Left colon (tissue), 2 donors: ENCODE data around the gene UBE2D2. TPM values are rescaled to one million over a fixed set of nuclear protein-coding genes. Genes with fewer than 3 reads are reported as not detected.

ENCODE experiments used
- ATAC-seq: fragments of 200-7000 bp; cut with Tn5 transposase; one replicate; pipeline ENCODE4 v1.9.1; 2020; ENCODE audit warnings: mild to moderate bottlenecking, moderate library complexity
- DNase-seq, 2 donors: peaks; one replicate each; pipeline ENCODE4 v3.0.0-alpha.2; 2020
- intact Hi-C, 2 donors: fragments of 100-400 bp; cut with DNase I in 1 of 2; cut with micrococcal nuclease in 1 of 2; formaldehyde crosslinking; loops; one replicate each; pipeline versions ENCODE4 v1.11.2 to v1.14.0; 2022; cut with DNase I, micrococcal nuclease
- total RNA-seq, 2 donors: library from RNA; stranded (reverse); fragmentation: NEBNext Ultra II Directional; extraction: Animal tissue kit (Norgen Biotek cat#: 25700); gene quantifications; one replicate each; pipeline ENCODE4 v1.2.1, GENCODE V29; 2021
- donor health status: DM: no; HTN: no; CAD: no.
- donor health status: DM: yes; HTN: yes; CAD: no.

The UBE2D2 gene
- total RNA-seq, 2 donors from 2014 or later, result 139 to 152 TPM

- ATAC-seq, result no peak
- intact Hi-C loops, result no loop called here
- no peak for DNase-seq
Observed at GRCh38 chr5:139663207-139664085, 102.3 kb downstream of the UBE2D2 start.

GRCh38 chr5:139664086-139664693, 103.1 kb downstream of the UBE2D2 start:
- DNase-seq (no peak), ATAC-seq (no peak)
- intact Hi-C loops, result no loop called here

GRCh38 chr5:139664727-139665351, 103.7 kb downstream of the UBE2D2 start:
- ATAC-seq, result no peak
- no peak for DNase-seq

GRCh38 chr5:139665626-139666025, 104.5 kb downstream of the UBE2D2 start:
- intact Hi-C loops, result no loop called here
- ATAC-seq (no peak), DNase-seq (no peak)

More at GRCh38 chr5:139664727-139665351, 103.7 kb downstream of the UBE2D2 start:
- intact Hi-C loops, result no loop called here

GRCh38 chr5:139666551-139666950, 105.4 kb downstream of the UBE2D2 start:
- ATAC-seq (no peak), DNase-seq (no peak)
- intact Hi-C loops, result no loop called here

GRCh38 chr5:139667001-139667729, 106.0 kb downstream of the UBE2D2 start:
- intact Hi-C loops, result no loop called here
- ATAC-seq, result no peak
- DNase-seq, result no peak

GRCh38 chr5:139667730-139668063, 106.6 kb downstream of the UBE2D2 start:
- no peak for DNase-seq
- no peak for ATAC-seq
- intact Hi-C loops, result no loop called here

- peak; percentile 63 for ATAC-seq
- no peak for DNase-seq
- intact Hi-C loops, result no loop called here
Observed at GRCh38 chr5:139668064-139668880, 107.1 kb downstream of the UBE2D2 start.

GRCh38 chr5:139668924-139669661, 108.0 kb downstream of the UBE2D2 start:
- DNase-seq (no peak), ATAC-seq (no peak)
- intact Hi-C loops, result no loop called here

GRCh38 chr5:139669662-139670368, 108.7 kb downstream of the UBE2D2 start:
- intact Hi-C loops, result no loop called here
- DNase-seq, result peak in 1 of 2 donors; percentile 54
- peak; percentile 13 for ATAC-seq

- peak in 1 of 2 donors; percentile 41 for DNase-seq
- intact Hi-C loops, result no loop called here
- ATAC-seq, result peak; percentile 22
Observed at GRCh38 chr5:139670369-139671095, 109.4 kb downstream of the UBE2D2 start.

- ATAC-seq (no peak), DNase-seq (no peak)
- intact Hi-C loops, result no loop called here
Observed at GRCh38 chr5:139671096-139671841, 110.1 kb downstream of the UBE2D2 start.

GRCh38 chr5:139675213-139675612, 114.1 kb downstream of the UBE2D2 start:
- no peak for ATAC-seq
- intact Hi-C loops, result no loop called here
- no peak for DNase-seq

GRCh38 chr5:139675825-139676224, 114.7 kb downstream of the UBE2D2 start:
- DNase-seq (no peak), ATAC-seq (no peak)
- intact Hi-C loops, result no loop called here

GRCh38 chr5:139676406-139676805, 115.3 kb downstream of the UBE2D2 start:
- intact Hi-C loops, result no loop called here
- DNase-seq, result no peak
- no peak for ATAC-seq
